GM23248 (cell line): ENCODE measurements around the gene ABTB1.

Experiments
- EZH2 ChIP-seq: fragments of 200-600 bp; sonication (generic); IDR thresholded peaks from 2 replicates; pipeline ENCODE4 v1.6.1; 2018; ENCODE audit warnings: antibody characterized with exemption, mild to moderate bottlenecking; ENCODE audit not compliant: insufficient read depth, poor library complexity, severe bottlenecking
- EZH2phosphoT487 ChIP-seq: fragments of 200-600 bp; sonication (generic); IDR thresholded peaks from 2 replicates; pipeline ENCODE4 v1.6.1; 2018; ENCODE audit warnings: antibody characterized with exemption, moderate library complexity, mild to moderate bottlenecking, low read depth; ENCODE audit not compliant: insufficient read depth

- TF ChIP-seq EZH2 (no peak), EZH2phosphoT487 (no peak)
Observed at GRCh38 chr3:127688022-127688415, 15.3 kb downstream of the ABTB1 start.
